Activated CD4-positive, alpha-beta T cell treated with anti-CD3 and anti-CD28 coated beads, Interleukin-2, amount 50 U/mL, for 1 hour (primary cell): ENCODE data around the gene LINC00632.
"Not testable (repeated sequence)": the region's sequence is repeated elsewhere in the genome, so short reads cannot be mapped to it uniquely, and the experiment has no call there.

Experiments used
- DNase-seq: peaks from one replicate; pipeline ENCODE4 v3.0.0-alpha.2; 2020

Gene LINC00632

DNA sequence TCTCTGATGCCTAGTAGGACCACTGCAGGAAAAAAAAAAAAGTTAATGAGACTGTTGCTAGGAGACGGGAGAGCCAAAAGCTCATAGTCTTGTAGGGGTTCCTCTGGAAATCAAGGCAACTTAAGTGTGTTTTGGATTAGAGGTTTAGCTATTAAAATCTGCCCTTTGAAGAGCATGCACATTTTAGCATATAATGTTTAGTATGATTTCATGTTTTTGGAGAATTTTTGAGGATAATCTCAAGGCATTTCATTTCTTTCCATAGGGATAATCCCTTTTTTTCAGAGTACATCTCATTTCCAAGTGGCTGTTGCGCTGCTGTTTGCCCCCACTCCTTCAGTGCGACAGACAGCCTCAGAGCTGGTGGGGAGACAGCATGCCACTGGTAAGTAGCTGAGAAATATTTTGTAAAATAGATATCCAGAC lies at the start of gene LINC00632:
Gene LINC00632 (plus strand): TSS at position 339 of the 426 bp plus-strand sequence.
- DNase-seq, result no peak

DNA sequence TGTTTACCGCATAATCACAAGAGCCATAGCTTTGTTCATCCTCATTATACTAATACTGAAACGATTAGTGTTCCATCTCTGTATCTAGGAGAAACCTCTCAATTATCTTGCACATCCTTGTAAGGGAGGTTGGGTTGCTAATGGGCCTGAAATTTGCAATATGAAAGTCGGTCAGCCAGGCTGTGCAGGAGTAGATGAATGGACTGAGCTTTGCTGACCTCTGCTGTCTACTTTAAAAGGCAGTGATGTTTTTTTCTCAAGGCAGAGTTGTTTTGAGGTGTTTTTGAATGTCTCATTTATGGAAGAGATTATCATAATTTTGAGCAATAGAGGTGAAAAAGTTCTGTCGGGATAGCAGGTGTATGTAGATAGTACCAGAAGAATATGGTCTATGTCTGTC lies 47.9 kb upstream of the LINC00632 start:
- DNase-seq, result no peak

DNA sequence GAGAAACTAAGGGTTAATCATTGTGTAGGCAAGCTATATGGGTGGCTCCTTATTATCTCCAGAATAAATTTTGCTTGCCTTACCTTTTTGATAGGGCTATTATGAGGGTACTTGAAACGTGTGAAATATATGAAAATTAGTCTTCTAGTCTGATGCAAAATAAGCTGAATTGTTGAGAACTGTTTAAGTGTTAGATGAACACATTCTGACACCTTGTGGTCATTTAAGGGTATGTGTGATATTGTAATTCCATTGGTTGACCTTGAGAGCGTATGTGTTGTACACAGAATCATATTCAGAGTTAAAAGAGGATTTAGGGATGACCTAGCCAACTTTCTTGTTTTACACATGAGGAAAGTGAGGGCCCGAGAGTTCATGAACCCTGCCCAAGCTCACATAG lies 44.6 kb upstream of the LINC00632 start:
- DNase-seq, result no peak

DNA sequence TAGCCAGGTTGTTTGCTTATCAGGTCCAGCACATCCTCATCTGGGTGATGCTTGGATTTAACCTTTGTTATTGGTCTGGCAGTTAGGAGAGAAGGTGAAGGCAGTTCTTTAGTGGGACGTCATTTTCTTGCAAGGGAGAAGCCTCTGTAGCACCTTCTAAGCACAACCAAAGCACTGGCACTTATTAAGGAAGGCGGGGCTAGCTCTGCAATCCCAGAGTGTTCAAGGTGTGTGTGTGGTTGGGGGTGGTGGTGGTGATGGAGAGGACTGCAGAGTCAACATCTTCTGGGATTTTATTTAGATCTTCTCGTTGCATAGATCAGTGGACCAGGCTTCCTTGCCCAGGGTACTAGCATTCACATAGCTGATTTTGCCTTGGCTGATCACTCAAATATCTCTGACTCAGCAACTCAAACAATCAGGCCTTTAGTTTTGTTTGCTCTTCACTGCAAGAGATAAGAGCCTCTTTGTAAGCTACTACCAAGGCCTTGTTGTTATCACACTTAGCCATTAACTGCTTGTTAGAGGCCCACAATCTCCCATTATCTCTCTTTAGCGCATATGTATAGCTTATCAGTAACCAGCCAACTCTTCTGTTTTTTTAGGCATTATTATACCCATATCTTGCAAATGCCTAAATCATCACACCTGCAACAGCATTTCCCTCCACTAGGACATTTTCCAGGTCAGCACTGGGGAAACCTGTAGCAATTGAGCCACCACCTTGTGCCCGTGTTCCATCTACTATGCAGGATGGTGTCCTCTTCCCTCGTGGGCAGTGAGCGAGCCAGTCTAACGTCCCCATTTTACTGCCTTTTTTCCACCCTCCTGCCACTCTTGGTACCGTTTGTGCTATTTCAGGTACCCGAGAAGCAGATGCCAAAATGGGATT lies 36.5 kb upstream of the LINC00632 start:
- no peak for DNase-seq

DNA sequence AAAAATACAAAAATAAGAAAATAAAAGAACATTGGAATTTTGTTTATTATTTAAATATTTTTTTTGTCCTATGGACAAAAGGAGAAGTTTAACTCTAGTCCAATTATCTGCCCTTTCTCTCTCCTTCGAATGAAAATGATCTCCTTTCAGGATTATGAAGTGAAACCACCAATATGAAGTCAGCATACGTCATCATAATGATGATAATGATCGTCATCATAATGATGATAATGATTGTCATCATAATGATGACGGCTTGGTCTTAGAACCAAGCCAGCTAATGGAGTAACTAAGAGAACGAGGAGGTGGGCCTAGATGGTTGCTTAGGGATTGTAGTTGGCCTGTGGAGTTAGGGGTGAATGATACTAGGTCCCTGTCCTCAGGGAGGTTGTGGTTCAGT lies 21.9 kb upstream of the LINC00632 start:
- no peak for DNase-seq

DNA sequence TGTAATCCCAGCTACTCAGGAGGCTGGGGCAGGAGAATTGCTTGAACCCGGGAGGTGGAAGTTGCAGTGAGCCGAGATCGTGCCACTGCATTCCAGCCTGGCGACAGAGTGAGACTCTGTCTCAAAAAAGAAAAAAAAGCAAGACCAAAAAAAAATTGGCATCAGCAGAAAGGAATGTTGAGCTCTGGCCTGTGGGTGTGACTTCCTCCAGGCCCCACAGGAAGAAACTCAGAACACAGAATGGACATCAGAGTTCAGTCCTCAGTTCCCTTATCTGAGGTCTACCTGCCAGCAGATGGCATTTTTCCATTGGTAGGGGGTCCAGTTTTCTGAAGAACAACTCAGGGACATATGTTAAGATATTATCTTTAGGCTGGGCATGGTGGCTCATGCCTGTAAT lies 18.0 kb upstream of the LINC00632 start:
- not testable (repeated sequence) for DNase-seq

DNA sequence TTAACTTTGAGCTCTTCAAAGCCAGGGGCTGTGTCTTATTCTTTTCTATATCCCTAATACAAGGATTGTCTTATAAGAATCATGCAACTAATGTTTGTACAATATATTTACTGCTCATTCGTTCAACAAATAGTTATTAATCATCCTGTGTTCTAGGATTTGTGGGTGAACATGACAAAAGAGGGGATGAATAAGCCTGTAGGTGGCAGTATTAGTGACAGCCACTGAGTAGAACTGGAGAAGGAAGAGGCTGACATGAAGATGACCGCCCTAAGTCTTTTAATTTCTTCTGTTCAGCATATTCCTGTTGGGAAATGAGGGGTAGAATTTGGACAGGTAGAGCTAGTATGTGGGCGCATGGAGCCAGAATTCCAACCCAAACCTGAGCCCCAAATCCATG lies 11.9 kb upstream of the LINC00632 start:
- no peak for DNase-seq

DNA sequence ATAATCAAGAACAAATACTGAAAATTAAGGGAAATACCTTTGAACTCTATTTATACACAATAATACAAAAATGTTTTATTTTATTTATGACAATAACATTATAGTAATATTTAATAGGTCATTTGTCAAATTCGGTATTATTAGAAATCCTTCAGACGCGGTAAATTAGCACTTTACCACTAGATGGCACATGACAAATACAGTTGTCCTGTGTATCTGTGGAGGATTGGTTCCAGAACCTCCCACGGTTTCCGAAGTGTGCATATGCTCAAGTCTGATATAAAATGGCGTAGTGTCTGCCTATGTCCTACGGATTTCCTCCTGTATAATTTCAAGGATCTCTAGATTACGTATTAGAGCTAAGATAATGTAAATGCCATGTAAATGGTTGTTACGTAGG lies 8.1 kb upstream of the LINC00632 start:
- no peak for DNase-seq

DNA sequence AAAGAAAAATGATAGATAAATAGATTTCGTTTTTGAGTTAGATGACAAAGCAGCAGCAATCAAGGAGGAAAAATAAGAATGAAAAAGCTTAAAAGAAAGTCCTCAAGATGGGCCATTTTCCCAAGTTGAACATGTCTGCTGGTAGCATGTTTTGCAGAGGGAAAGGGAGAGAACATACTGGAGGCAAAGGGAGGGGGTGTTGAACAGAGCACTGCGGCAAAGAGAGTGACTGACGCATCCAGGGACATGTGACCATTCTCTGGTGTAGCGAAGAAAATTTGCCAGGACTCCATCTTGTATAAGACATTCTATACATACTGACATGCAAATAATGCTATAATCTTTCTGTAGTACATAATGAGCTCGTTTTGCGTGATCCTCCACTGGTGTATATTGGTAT lies 1.2 kb downstream of the LINC00632 start:
- DNase-seq, result no peak

DNA sequence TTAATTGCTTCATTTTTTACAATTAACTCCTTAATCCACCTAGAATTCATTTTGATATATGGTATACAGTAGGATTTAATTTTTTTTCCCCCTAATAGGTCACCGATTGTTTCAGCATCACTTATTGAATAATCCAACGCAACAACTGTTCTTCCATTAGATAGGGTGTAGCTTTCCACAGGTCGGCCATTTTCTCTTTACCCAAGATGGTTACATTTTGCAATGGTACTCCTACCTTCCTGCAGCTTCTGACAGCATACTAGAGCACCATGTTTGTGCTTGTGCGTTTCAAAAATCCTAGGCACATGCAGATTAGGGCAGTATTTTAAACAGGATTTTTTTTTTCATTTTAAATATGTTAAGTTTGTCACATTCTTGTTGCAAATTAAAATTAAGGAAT lies 2.3 kb downstream of the LINC00632 start:
- no peak for DNase-seq

DNA sequence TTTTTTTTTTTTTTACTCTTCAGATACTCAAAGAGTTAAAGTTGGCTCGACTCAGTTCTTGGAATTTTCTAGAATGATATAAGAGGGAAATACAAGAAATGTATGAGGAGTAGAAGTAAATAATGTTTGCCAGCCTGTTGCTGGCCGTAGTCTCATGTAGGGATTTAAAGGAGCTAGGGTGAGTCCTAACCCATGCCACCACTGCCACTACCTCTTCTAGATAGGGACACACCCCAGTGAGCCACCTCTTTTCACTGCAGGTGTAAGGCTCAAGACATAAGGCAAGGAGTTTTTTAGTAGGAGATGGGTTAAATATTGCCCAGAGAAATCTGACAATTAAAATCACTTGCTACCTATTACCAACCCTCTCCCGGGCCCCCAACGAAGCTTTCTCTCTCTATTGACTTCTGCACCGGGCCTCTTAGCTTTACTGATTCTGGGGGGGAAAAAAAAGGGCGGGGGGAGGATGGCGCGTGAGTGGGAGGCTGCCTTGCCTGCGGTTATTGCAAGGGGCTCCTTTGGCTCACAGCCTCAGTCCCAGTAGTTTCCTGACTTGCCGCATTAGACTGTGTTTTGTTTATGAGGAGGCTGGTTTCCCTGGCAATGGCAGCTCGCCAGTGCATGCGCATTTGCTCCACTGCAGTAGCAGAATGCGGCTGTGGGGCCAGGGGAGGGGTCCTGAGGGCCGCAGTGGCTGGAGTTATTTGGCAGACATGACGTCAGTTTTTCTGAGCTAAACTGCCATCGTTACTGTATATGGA lies 3.0 kb downstream of the LINC00632 start:
- peak; percentile 37 for DNase-seq

DNA sequence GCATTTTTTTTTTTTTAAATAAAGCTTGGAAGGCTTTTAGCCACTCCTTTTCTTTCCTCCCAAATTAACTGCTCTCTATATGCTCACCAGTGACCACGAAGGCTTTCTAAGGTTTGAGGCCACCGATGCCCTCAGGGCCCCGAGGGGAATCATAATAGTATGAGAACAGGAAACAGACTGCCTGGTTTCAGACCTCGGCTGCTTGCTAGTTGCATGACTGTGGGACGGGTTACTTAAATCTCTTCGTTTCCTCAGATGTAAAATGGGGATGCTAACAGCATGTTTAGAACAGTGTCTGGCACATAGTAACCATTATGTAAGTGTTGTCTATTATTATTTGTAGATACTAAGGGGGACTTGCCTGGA lies 3.6 kb downstream of the LINC00632 start:
- no peak for DNase-seq

DNA sequence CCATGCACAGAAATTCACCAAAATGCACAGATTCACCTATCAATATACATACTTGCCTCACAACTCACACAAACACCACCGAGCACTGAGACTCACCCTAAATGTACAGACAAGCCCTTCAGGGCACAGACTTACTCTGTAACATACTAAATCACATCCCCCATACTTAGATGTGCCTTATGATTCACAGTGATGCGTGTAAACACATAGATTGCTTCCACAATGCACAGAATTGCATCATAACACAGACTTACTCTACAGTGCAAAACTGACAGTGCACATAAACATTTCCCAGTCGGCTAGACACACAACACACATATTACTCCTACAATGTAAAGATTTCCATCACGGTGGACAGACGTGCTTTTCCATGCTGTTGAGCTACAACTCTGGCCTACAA lies 6.2 kb downstream of the LINC00632 start:
- DNase-seq, result no peak

DNA sequence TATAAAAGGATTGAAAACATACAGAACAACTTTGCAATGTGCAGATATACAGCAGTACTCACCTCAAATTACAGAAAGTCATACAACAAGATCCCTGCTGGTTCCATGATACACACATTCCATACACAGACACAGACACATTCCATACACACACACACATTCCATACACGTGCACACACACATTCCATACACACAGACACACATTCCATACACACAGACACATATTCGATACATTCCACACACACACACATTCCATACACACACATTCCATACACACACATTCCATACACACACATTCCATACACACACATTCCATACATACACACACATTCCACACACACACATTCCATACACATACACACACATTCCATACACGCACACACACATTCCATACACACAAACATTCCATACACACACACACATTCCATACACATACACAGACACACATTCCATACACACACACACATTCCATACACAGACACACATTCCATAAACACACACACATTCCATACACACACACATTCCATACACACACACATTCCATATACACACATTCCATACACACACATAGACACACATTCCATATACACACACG lies 13.7 kb downstream of the LINC00632 start:
- DNase-seq, result no peak

DNA sequence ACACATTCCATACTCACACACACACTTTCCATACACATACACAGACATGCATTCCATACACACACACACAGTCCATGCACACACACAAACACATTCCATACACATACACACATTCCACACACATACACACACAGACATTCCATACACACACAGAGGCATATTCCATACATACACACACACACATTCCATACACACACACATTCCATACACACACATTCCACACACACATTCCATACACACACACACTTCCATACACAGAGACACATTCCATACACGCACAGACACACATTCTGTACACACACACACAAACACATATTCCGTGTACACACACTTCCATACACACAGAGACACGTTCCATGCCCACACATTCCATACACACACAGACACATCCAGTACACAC lies 14.8 kb downstream of the LINC00632 start:
- no peak for DNase-seq

DNA sequence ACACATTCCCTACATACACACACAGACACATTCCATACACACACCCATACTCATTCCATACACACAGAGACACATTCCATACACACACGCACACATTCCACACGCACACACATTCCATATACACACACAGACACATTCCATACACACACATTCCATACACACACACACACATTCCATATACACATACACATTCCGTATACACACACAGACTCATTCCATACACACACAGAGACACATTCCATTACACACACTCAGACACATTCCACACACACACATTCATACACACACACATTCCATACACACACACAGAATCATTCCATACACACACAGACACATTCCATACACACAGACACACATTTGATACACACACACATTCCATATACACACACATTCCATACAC lies 15.2 kb downstream of the LINC00632 start:
- no peak for DNase-seq

DNA sequence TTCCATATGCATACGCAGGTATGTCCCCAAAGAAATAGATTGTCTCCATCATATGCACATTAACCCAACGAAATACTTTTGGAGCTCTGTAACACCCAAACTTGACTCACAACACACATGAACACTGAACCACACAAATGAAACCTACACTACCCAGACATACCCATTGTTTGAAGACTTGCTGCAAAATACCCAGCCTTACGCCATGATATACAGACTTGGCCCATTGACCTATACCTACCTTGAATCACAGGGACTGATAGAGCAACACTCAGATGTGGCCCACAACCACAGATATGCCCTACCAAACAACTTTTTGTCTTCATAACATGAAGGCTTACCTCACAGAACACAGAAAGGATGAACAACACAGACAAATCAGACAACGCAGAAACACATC lies 15.9 kb downstream of the LINC00632 start:
- DNase-seq, result no peak

DNA sequence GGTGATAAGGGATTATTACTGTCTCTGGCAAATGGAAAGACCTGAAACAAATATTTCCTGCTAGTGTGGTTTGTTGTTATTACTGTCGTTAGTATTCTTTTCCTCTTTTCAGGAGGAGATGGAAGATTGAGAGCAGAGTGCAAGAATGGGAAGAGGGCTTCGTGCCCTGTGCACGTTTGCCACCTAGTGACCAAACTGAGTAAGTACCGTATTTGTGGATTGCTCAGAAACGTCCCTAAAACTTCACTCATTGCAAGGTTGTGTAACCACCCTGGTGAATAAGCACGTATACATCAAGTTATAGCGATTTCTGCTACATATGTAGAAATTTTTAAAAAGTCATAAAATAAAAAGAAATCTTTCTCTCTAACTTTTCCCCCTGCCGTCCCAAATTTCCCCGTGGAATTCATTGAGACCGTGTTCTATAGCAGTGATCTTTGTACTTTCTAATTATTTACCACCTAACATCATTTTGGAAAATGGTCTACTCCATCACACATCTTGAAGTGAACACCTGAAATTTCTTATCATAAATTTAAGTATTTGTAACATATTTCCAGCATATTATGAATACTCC lies 24.3 kb downstream of the LINC00632 start:
- DNase-seq, result no peak

DNA sequence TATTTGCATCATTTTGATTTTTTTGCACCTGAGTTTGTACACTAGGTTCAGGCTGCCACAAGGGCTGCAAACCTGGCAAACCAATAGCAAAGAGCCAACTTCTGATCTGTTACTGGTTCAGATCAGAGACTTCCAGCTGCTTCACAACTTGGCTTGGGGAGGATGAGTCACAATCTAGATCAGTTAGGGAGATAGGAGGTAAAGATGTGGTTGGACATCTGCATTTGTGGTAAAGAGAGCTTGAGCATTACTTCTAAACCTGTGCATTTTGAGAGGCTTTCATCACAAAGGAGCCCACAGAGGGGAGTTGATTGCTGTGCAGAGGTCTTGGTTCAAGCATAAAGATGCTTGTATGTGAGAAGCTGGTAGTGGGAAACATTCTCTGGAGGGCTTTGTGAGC lies 34.5 kb downstream of the LINC00632 start:
- no peak for DNase-seq

DNA sequence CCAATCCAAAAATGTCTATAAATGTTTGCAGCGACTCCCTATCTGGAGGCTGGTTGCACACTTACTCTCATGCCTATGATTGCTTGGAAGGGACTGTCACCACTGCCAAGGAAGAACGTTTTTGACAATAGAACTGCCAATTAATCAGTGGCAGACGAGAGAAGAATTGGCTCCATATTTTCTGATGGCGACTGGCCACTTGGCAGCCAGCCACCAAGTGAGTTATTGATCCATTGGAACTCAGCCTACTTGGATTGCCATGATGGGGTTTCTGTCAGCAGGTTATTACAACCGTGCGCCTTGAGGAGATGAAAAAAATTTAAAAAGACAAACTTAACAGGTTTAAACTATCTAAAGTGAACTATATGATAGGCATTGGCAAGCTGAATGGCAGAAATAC lies 47.4 kb downstream of the LINC00632 start:
- DNase-seq, result no peak

DNA sequence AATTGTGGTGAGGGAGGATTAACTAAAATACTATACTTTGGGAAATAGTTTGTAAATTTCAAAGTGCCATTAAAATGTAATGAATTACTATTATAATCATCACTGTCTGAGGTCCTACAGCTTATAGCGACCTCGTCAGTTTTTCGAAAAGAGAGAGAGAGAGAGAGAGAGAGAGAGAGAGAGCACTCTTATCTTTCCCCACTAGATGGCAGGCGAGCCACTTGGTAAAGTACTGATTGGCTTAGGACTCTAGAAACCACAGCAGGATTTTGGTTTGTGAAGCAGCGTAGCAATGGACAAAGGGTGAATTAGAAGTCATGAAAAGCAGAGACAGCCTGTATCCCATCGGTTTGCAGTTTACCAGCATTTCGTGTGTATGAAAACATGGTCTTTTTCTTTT lies 52.5 kb downstream of the LINC00632 start:
- DNase-seq, result peak; percentile 1

DNA sequence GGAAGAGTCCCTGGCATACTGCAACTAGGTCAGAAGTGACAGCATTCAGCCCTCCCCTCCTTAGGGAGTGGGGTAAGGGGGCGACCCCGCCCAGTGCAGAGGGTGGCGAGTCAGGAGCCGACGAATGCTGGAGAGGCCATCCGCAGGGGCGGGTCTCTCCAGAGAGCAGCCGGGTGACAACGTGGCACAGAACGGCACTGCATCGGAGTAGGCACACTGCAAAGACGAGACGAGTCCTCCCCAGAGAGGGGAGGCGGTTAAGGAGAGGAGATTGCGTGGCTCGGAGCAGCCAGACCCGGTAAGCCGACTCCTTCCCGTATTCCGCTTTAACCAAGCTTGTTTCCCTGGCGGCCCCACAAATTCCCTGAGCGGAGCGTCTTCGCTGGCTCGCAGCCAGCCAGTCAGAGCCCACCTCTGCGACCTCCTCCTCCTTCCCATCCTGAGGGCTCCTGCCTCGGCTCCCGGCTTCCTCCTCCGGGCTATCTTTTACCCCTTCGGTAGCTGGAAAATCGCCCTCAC lies 54.9 kb downstream of the LINC00632 start:
- peak; percentile 0 for DNase-seq

DNA sequence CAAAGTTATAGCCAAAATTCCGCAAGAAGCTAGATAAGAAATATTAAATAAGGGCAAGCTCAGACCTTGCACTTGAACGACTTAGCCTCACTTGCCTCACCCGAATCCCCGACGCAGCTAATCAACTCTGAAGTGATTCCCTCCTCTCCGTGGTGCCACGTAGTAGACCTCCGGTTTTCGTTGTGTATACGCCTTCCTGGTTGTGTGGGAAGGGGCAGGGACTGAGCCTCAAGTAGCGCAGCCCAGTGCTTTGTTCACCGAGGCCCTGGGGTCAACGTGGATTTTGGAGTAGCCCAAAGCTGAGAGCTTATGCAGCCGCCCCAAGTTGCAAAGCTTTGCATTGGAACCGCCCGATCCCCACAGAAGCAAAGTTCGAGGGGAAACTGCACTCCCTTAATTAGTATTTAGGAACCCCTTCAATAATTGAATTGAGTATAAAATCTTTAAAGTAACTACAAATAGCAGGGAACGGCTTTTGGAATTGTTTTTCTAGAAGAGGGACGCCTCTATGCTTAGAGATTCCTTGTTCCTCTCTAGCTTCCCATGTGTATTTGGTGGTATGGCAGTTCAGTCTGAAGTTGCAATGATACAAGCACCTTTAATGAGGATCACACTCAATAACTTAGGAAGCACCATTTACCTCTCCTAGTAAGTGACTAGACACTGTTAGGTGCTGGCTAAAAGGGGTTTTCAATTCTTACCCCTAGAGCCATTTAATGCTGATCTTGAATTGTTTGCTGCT lies 55.7 kb downstream of the LINC00632 start:
- no peak for DNase-seq
